Kidney capillary endothelial cell (primary cell): ENCODE data around the gene DPYSL3.
"Not testable (repeated sequence)": the region's sequence is repeated elsewhere in the genome, so short reads cannot be mapped to it uniquely, and the experiment has no call there.

Experiments used
- DNase-seq: peaks from one replicate; pipeline ENCODE4 v3.0.0-alpha.2; 2018; ENCODE audit warnings: low spot score

Gene DPYSL3

GRCh38 chr5:147369742-147370374 lies 140.0 kb downstream of the DPYSL3 start:
- peak; percentile 30 for DNase-seq

- DNase-seq, result not testable (repeated sequence)
These were observed 142.5 kb downstream of the DPYSL3 start for GRCh38 chr5:147367381-147367780.

GRCh38 chr5:147361441-147362175 lies 148.3 kb downstream of the DPYSL3 start:
- DNase-seq, result no peak

GRCh38 chr5:147360816-147361215 lies 149.1 kb downstream of the DPYSL3 start:
- no peak for DNase-seq

- DNase-seq, result no peak
These were observed 150.3 kb downstream of the DPYSL3 start for GRCh38 chr5:147359581-147359980.

GRCh38 chr5:147359101-147359500 lies 150.8 kb downstream of the DPYSL3 start:
- no peak for DNase-seq

- no peak for DNase-seq
These were observed 160.6 kb downstream of the DPYSL3 start for GRCh38 chr5:147349241-147349640.

GRCh38 chr5:147348451-147348850 lies 161.4 kb downstream of the DPYSL3 start:
- DNase-seq, result no peak

- DNase-seq, result no peak
These were observed 161.8 kb downstream of the DPYSL3 start for GRCh38 chr5:147348046-147348445.

GRCh38 chr5:147346006-147346561 lies 163.8 kb downstream of the DPYSL3 start:
- no peak for DNase-seq

- DNase-seq, result no peak
These were observed 165.0 kb downstream of the DPYSL3 start for GRCh38 chr5:147344861-147345260.

GRCh38 chr5:147341345-147341744 lies 168.5 kb downstream of the DPYSL3 start:
- no peak for DNase-seq

GRCh38 chr5:147340941-147341340 lies 168.9 kb downstream of the DPYSL3 start:
- DNase-seq, result no peak
